D721Med (cell line): ENCODE measurements around the gene PAWR.
"Not testable (repeated sequence)": the region's sequence is repeated elsewhere in the genome, so short reads cannot be mapped to it uniquely, and the experiment has no call there.

Experiments used
- DNase-seq: peaks from one replicate; pipeline ENCODE4 v3.0.0; 2011; ENCODE audit warnings: low spot score; ENCODE audit not compliant: insufficient read length
- FAIRE-seq: peaks from 2 replicates; lab custom pipeline; 2011; peaks lifted over from hg19 to GRCh38; lab: Jason Lieb, UNC
- TF ChIP-seq, protein P1 (sequence below): IDR thresholded peaks from 2 replicates; pipeline ENCODE4 v1.5.1; 2012; ENCODE audit warnings: mild to moderate bottlenecking, control low read depth; ENCODE audit not compliant: insufficient read depth; ENCODE audit errors: missing control alignments

The PAWR gene

DNA sequence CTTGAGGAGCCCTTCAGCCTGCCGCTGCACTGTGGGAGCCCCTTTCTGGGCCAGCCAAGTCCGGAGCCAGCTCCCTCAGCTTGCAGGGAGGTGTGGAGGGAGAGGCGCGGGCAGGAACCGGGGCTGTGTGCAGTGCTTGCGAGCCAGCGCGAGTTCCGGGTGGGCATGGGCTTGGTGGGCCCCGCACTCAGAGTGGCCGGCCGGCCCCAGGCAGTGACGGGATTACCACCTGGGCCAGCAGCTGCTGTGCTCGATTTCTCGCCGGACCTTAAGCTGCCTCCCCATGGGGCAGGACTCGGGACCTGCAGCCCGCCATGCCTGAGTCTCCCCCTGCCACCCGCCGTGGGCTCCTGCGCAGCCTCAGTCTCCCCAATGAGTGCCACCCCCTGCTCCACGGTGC, 116.9 kb downstream of the PAWR start:
- TF ChIP-seq, protein P1, sequence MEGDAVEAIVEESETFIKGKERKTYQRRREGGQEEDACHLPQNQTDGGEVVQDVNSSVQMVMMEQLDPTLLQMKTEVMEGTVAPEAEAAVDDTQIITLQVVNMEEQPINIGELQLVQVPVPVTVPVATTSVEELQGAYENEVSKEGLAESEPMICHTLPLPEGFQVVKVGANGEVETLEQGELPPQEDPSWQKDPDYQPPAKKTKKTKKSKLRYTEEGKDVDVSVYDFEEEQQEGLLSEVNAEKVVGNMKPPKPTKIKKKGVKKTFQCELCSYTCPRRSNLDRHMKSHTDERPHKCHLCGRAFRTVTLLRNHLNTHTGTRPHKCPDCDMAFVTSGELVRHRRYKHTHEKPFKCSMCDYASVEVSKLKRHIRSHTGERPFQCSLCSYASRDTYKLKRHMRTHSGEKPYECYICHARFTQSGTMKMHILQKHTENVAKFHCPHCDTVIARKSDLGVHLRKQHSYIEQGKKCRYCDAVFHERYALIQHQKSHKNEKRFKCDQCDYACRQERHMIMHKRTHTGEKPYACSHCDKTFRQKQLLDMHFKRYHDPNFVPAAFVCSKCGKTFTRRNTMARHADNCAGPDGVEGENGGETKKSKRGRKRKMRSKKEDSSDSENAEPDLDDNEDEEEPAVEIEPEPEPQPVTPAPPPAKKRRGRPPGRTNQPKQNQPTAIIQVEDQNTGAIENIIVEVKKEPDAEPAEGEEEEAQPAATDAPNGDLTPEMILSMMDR = no peak
- DNase-seq (no peak), FAIRE-seq (no peak)

- TF ChIP-seq, protein P1 = no peak
- FAIRE-seq (no peak), DNase-seq (no peak)
Observed at GRCh38 chr12:79569679-79570078, 121.1 kb downstream of the PAWR start.

GRCh38 chr12:79567175-79567563, 123.6 kb downstream of the PAWR start:
- FAIRE-seq (no peak), DNase-seq (no peak)
- TF ChIP-seq, protein P1 = no peak

- TF ChIP-seq, protein P1 = no peak
- FAIRE-seq (no peak), DNase-seq (no peak)
Observed at GRCh38 chr12:79566452-79567174, 124.2 kb downstream of the PAWR start.

DNA sequence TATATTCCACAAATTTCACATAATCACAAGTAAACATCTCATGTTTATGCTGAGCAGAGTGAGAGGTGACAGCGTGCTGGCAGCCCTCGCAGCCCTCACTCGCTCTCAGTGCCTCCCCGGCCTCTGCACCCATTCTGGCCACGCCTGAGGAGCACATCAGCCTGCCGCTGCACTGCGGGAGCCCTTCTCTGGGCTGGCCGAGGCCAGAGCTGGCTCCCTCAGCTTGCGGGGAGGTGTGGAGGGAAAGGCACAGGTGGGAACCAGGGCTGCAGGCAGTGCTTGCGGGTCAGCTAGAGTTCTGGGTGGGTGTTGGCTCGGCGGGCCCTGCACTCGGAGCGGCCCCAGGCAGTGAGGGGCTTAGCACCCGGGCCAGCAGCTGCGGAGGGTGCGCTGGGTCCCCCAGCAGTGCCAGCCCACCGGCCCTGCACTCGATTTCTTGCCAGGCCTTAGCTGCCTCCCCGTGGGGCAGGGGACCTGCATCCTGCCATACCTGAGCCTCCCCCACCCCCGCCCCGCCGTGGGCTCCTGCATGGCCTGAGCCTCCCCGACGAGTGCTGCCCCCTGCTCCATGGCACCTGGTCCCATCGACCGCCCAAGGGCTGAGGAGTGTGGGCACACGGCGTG, 125.9 kb downstream of the PAWR start:
- FAIRE-seq, DNase-seq: not testable (repeated sequence)

DNA sequence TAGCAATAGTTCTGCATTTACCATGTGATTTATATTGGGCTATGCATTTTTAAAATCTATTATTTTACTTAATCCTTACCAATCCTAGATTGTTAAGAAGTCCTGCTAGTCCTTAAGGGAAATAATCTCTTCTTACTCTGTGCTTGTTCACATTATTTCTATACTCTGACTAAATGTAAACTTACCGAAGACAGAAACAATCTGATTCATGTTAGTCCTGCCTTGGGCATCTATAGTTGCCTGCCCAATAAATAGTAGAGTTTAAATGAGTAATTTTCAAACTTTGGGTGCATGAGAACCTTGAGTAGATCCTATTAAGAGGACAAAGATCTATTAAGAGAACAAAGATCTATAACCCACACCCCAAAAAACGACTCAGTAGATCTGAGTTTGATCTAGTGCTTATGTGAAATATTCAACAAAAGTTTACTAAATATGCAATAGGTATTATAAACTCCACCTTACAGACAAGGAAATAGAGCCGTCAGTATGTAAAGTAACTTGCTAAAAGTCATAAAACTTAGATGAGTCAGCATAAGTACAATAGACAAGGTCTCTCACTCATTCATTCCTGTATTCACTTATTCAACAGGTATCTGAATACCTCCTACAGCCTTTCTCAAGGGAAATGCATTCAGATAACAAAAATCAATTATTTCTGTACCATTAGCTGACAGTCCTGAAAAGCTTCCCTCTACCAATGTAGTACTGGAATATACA, 127.6 kb downstream of the PAWR start:
- FAIRE-seq (no peak), DNase-seq (no peak)
- TF ChIP-seq, protein P1 = no peak

GRCh38 chr12:79561401-79562132, 129.2 kb downstream of the PAWR start:
- FAIRE-seq (no peak), DNase-seq (no peak)
- TF ChIP-seq, protein P1 = no peak
